B cell (primary cell): ENCODE results near the gene EVL.

Experiments used
- CTCF ChIP-seq: fragments of 200-600 bp; IDR thresholded peaks from one replicate; pipeline ENCODE4 v1.8.0; 2022; ENCODE audit warnings: antibody characterized with exemption, mild to moderate bottlenecking
- EZH2 ChIP-seq: IDR thresholded peaks from 2 replicates; pipeline ENCODE4 v1.6.1; 2012; ENCODE audit warnings: borderline replicate concordance, low read depth, mild to moderate bottlenecking, moderate library complexity, low read length; ENCODE audit not compliant: insufficient read depth, poor library complexity, severe bottlenecking

GRCh38 chr14:100081997-100082625 is 16.9 kb downstream of the EVL start:
- TF ChIP-seq CTCF: no peak
- TF ChIP-seq EZH2: no peak
